Esophagus squamous epithelium (tissue), 5 donors: ENCODE measurements around the gene ORC1. TPM values are rescaled to one million over a fixed set of nuclear protein-coding genes. Genes with fewer than 3 reads are reported as not detected.
A peak's percentile ranks its signal among the peaks of the same experiment; 100 is the strongest.

Experiments
- DNase-seq: peaks from one replicate; lab custom pipeline; 2025; lab: John Stamatoyannopoulos, UW
- H3K27ac ChIP-seq, 4 donors: fragments of 200-600 bp; sonication (generic); one replicate each; pipeline ENCODE4 v1.5.1; 2016 to 2019; ENCODE audit warnings: mild to moderate bottlenecking in 1 of 4
- H3K27me3 ChIP-seq, 4 donors: fragments of 200-600 bp; sonication (generic); 1 replicate in 3 of 4; 2 replicates in 1 of 4; pipeline versions ENCODE4 v1.5.1 to v1.6.0; 2017 to 2021; ENCODE audit warnings: antibody characterized with exemption in 1 of 4
- H3K36me3 ChIP-seq, 3 donors: fragments of 200-600 bp; sonication (generic); one replicate each; pipeline ENCODE4 v1.5.1; 2016 to 2019
- H3K4me1 ChIP-seq, 3 donors: fragments of 200-600 bp; sonication (generic); one replicate each; pipeline ENCODE4 v1.5.1; 2017 to 2019
- H3K4me3 ChIP-seq, 4 donors: fragments of 200-600 bp; sonication (generic); 1 replicate in 3 of 4; 2 replicates in 1 of 4; pipeline ENCODE4 v1.5.1; 2016 to 2019; ENCODE audit warnings: mild to moderate bottlenecking in 2 of 4, moderate library complexity in 1 of 4
- H3K9me3 ChIP-seq, 3 donors: fragments of 200-600 bp; sonication (generic); one replicate each; pipeline ENCODE4 v1.5.1; 2016 to 2019
- POLR2A ChIP-seq, 4 donors: fragments of 450-650 bp; IDR thresholded peaks; one replicate each; pipeline ENCODE4 v1.6.1; 2017; ENCODE audit warnings: antibody characterized with exemption in 4 of 4, mild to moderate bottlenecking in 4 of 4, moderate library complexity in 3 of 4
- WGBS, 2 donors: methylation state at CpG; one replicate each; pipeline ENCODE4 v1.1.5; 2018; 5-methylcytosine and 5-hydroxymethylcytosine counted together
- intact Hi-C: fragments of 100-400 bp; cut with DNase I; formaldehyde crosslinking; loops from one replicate; pipeline ENCODE4 v1.15.0; 2022
- total RNA-seq, 4 donors: library from RNA; depleted of rRNA; stranded (reverse); fragments of >200 nt; gene quantifications; one replicate each; pipeline ENCODE4 v1.1.0, GENCODE V29; 2016
- TF ChIP-seq, protein P1 (sequence below), 6 experiments: fragments of 450-650 bp in 4 of 6; fragments of 200-600 bp in 2 of 6; sonication (generic) in 2 of 6; IDR thresholded peaks; one replicate each; pipeline ENCODE4 v1.5.1; 2016 to 2019; ENCODE audit warnings: antibody characterized with exemption in 6 of 6, mild to moderate bottlenecking in 4 of 6, moderate library complexity in 4 of 6
- donor health status: DM: yes; HTN: yes; CAD: no.

The ORC1 gene
- total RNA-seq, 4 donors from 2014 or later, result 1.7 to 10.3 (median 4.3) TPM

DNA sequence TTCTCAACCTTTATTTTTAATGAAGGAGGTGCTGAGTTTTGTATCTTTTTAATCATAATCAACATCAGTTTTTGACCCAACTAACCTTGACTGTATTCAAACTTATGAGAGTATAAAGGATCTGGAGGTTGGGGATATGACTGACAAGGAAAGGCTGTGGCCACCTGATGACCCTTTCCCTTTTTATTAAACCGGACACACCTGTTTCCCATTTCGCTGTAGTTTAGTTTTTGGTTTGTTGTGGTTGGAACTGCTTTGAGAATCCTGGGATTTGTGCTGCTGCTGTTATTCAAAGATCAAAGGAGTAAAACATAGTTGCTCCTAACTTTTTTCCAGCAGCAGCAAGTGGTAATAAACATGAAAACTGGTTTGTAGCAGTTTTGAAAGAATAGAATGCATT lies 12.6 kb upstream of the ORC1 start:
- 81 to 85% methylated on average over 2 of the region's 2 CpGs for WGBS, 2 donors
- H3K9me3 ChIP-seq, result no peaks in the 10 kb centered on the region
- DNase-seq, result no peak
- H3K4me3 ChIP-seq, result no peak overlapping the region
- no peak overlapping the region for H3K27ac ChIP-seq
- no peaks in the 10 kb centered on the region for H3K4me1 ChIP-seq
- intact Hi-C loops, result no loop called here
- H3K27me3 ChIP-seq, result no peaks in the 10 kb centered on the region
- H3K36me3 ChIP-seq, result peaks cover 6 to 100% (median 49%) of the 10 kb centered on the region in 3 donors
- TF ChIP-seq, protein P1, sequence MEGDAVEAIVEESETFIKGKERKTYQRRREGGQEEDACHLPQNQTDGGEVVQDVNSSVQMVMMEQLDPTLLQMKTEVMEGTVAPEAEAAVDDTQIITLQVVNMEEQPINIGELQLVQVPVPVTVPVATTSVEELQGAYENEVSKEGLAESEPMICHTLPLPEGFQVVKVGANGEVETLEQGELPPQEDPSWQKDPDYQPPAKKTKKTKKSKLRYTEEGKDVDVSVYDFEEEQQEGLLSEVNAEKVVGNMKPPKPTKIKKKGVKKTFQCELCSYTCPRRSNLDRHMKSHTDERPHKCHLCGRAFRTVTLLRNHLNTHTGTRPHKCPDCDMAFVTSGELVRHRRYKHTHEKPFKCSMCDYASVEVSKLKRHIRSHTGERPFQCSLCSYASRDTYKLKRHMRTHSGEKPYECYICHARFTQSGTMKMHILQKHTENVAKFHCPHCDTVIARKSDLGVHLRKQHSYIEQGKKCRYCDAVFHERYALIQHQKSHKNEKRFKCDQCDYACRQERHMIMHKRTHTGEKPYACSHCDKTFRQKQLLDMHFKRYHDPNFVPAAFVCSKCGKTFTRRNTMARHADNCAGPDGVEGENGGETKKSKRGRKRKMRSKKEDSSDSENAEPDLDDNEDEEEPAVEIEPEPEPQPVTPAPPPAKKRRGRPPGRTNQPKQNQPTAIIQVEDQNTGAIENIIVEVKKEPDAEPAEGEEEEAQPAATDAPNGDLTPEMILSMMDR (IDR thresholded peaks at IDR 0.05), result no peak
- TF ChIP-seq POLR2A (IDR thresholded peaks at IDR 0.05), result no peak

DNA sequence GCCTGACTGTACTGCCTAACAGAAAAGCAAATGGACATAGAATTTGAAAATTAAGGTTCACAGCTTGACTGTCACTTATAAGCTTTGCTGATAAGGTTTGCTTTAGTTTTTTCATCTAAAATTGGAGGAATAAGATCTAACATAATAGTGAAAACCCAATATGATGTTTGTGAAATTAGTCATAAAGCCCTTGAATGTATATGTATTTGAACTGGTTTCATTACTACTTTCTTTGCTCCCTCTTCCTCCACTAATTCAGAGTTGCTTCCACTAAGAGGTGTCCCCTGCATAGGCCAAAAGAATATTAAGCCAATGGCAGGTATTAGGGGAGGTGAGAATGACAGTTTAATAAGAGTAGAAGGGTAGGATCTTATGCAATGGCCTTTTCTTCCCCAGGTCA lies 10.7 kb upstream of the ORC1 start:
- no peak overlapping the region for H3K4me3 ChIP-seq
- H3K27me3 ChIP-seq, result no peaks in the 10 kb centered on the region
- H3K9me3 ChIP-seq, result no peaks in the 10 kb centered on the region
- no peak for TF ChIP-seq POLR2A (IDR thresholded peaks at IDR 0.05)
- TF ChIP-seq, protein P1 (IDR thresholded peaks at IDR 0.05), result no peak
- H3K36me3 ChIP-seq, result peaks cover 11 to 100% (median 62%) of the 10 kb centered on the region in 3 donors
- intact Hi-C loops, result no loop called here
- H3K4me1 ChIP-seq, result no peaks in the 10 kb centered on the region
- DNase-seq, result no peak
- no peak overlapping the region for H3K27ac ChIP-seq

DNA sequence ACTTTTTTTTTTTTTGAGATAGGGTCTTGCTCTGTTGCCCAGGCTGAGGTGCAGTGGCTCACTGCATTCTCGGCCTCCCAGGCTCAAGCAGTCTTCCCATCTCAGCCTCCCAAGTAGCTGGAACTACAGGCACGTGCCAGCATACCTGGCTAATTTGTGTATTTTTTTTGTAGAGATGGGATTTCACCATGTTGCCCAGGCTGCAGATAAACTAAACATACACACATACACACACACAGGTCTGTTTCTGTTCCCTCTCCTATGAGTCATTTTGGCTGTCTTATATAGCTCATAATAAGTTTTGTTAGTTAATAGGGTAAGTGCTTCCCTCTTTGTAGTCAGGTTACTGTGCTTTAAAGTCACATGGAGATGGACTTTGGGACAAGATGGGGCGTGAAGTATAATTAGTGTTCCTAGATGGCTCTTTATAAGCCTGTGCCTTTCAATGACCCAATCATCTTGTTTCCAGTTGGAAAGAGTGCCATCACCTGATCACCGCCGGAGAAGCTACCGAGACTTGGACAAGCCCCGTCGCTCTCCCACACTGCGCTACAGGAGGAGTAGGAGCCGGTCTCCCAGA lies 9.3 kb upstream of the ORC1 start:
- intact Hi-C loops, result no loop called here
- Histone ChIP-seq H3K4me1 (no peaks in the 10 kb centered on the region), H3K27ac (no peak overlapping the region), H3K27me3 (no peaks in the 10 kb centered on the region), H3K9me3 (no peaks in the 10 kb centered on the region), H3K36me3 (peaks cover 11 to 100% (median 70%) of the 10 kb centered on the region in 3 donors), H3K4me3 (no peak overlapping the region)
- TF ChIP-seq, protein P1 (IDR thresholded peaks at IDR 0.05), result no peak
- no peak for TF ChIP-seq POLR2A (IDR thresholded peaks at IDR 0.05)
- no peak for DNase-seq
- WGBS, 2 donors, result 91 to 92% methylated on average over 8 to 10 of the region's 10 CpGs

DNA sequence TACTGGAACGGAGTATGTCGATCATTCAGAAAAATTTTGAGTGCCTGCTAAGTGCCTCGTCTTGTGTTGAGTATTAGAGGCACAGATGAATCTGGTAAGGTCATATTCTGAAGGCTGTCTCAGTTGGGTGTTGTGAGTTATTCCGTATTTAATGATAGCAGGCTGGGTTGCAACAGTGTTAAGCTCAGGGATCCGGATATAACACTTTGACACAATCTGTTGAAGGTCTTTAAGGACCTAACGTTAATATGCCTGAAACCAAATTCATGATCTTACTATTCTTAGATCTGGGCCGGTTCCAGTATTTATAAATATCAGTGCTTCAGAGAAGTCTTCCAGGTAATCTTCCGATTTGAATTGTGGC lies 734 bp upstream of the ORC1 start:
- Histone ChIP-seq H3K4me1 (peaks cover 10 to 36% (median 16%) of the 10 kb centered on the region in 3 donors), H3K27ac (peak overlapping the region; percentile 89 to 98 (median 94)), H3K27me3 (no peaks in the 10 kb centered on the region), H3K9me3 (no peaks in the 10 kb centered on the region), H3K36me3 (peaks cover 0 to 43% (median 20%) of the 10 kb centered on the region in 3 donors), H3K4me3 (peak overlapping the region; percentile 68 to 95 (median 82))
- 2% methylated on average over 8 of the region's 8 CpGs for WGBS, 2 donors
- TF ChIP-seq, protein P1 (IDR thresholded peaks at IDR 0.05), result no peak
- TF ChIP-seq POLR2A (IDR thresholded peaks at IDR 0.05), result no peak
- no peak for DNase-seq
- intact Hi-C loops, result no loop called here

DNA sequence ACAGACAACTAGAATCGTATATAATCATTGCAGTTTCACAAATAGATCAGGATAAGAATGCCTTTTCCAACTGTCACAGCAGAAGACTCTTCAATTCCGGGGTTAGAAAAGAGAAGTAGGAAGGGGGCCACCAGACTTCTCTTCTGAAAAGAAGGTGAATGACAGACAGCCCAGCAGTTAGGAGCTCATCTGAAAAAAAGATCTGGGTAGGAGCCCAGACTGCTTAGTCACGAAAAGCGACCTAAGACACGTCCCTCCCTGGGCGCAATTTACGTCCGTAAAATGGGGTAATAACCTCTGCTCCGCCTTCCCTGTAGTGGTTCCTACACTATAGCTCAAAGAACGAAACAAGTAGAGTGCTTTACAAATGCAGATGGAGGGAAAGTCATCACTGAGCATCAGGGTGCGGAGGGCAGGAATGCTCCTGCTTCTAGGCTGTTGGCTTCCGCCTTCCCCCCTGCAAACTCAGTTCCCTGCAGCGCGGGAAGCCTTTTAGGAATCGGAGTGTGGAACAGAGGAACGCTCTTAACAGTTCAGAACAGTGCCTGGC lies 582 bp downstream of the ORC1 start:
- Histone ChIP-seq H3K27ac (peak overlapping the region; percentile 89 to 98 (median 94)), H3K4me1 (peaks cover 10 to 36% (median 16%) of the 10 kb centered on the region in 3 donors), H3K4me3 (peak overlapping the region; percentile 68 to 95 (median 82)), H3K27me3 (no peaks in the 10 kb centered on the region), H3K36me3 (peaks cover 0 to 29% (median 7%) of the 10 kb centered on the region in 3 donors), H3K9me3 (no peaks in the 10 kb centered on the region)
- intact Hi-C loops, result no loop called here
- TF ChIP-seq, protein P1 (IDR thresholded peaks at IDR 0.05), result no peak
- TF ChIP-seq POLR2A (IDR thresholded peaks at IDR 0.05), result no peak
- no peak for DNase-seq
- WGBS, 2 donors, result 0% methylated on average over 10 to 16 of the region's 16 CpGs
